GM06990 (cell line): ENCODE data around the gene CRYL1.

Source experiments
- DNase-seq: peaks from one replicate; pipeline ENCODE4 v3.0.0-alpha.2; 2011; ENCODE audit not compliant: insufficient read length; ENCODE audit errors: extremely low read depth
- H3K27me3 ChIP-seq: replicated peaks from 2 replicates; pipeline ENCODE4 v1.6.0; 2011; ENCODE audit warnings: low read length; ENCODE audit not compliant: control insufficient read depth, insufficient read depth
- H3K36me3 ChIP-seq: 2 replicates; pipeline ENCODE4 v1.5.1; 2011; ENCODE audit warnings: low read length; ENCODE audit not compliant: control insufficient read depth, insufficient read depth
- H3K4me3 ChIP-seq: replicated peaks from 2 replicates; pipeline ENCODE4 v1.5.1; 2011; ENCODE audit warnings: low read depth, mild to moderate bottlenecking, control low read depth, low read length
- CTCF ChIP-seq: IDR thresholded peaks from 2 replicates; pipeline ENCODE4 v1.5.1; 2011; ENCODE audit warnings: low read length, control low read depth, mild to moderate bottlenecking, inconsistent platforms; ENCODE audit not compliant: insufficient read depth, poor library complexity, severe bottlenecking

Gene CRYL1

DNA sequence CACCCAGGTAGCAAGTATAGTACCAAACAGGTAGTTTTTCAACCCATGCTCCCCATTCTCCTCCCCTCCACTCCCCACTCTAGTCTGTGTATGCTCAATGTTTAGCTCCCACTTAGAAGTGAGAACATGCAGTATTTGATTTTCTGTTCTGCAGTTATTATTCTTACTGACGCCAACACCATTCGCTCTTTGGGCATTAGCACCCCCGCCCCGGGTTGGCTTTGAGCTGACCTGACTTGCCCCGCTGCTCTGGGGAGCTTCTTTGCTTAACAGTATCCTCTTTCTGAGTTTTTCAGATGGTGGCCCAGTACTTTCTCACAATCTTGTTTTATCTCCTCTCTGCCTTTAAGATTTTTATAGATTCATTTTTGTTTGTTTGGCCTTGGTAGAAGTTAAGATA, 138.7 kb downstream of the CRYL1 start:
- no peak for TF ChIP-seq CTCF
- no peaks in the 10 kb centered on the region for H3K27me3 ChIP-seq
- no peak overlapping the region for H3K4me3 ChIP-seq
- no peaks in the 10 kb centered on the region for H3K36me3 ChIP-seq
- no peak for DNase-seq

GRCh38 chr13:20383058-20383457, 142.6 kb downstream of the CRYL1 start:
- Histone ChIP-seq H3K27me3 (no peaks in the 10 kb centered on the region), H3K4me3 (no peak overlapping the region), H3K36me3 (no peaks in the 10 kb centered on the region)
- no peak for TF ChIP-seq CTCF
- no peak for DNase-seq

GRCh38 chr13:20381401-20381800, 144.3 kb downstream of the CRYL1 start:
- H3K27me3 ChIP-seq = no peaks in the 10 kb centered on the region
- no peak overlapping the region for H3K4me3 ChIP-seq
- DNase-seq = no peak
- no peak for TF ChIP-seq CTCF
- no peaks in the 10 kb centered on the region for H3K36me3 ChIP-seq

GRCh38 chr13:20378721-20379120, 146.9 kb downstream of the CRYL1 start:
- TF ChIP-seq CTCF = no peak
- DNase-seq = no peak
- Histone ChIP-seq H3K27me3 (no peaks in the 10 kb centered on the region), H3K4me3 (no peak overlapping the region), H3K36me3 (no peaks in the 10 kb centered on the region)

DNA sequence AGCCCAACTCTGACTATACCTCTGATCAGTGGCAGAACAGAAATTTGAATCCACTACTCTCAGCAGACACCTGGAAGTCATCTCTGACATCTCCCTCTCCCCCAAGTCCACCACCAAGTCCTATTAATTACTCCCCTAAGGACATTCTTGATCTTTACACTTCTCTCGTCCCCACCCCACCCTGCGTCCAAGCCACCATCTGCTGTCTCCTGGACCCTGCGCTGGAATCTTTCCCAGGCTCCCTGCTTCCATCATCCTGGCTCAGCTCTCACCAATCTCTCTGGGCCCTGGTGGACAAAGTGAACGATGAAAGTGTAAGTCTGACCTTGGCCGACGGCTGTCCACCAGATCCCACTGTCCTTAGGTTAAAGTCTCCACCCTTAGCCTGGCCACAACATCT, 147.9 kb downstream of the CRYL1 start:
- DNase-seq = no peak

More for the DNA sequence above, 147.9 kb downstream of the CRYL1 start:
- Histone ChIP-seq H3K4me3 (no peak overlapping the region), H3K27me3 (no peaks in the 10 kb centered on the region), H3K36me3 (no peaks in the 10 kb centered on the region)
- no peak for TF ChIP-seq CTCF
